Measurements from ENCODE around the gene GIGYF1. TPM values are rescaled to one million over a fixed set of nuclear protein-coding genes. Genes with fewer than 3 reads are reported as not detected.
A peak's percentile ranks its signal among the peaks of the same experiment; 100 is the strongest.

GIGYF1 gene
- total and polyA plus RNA-seq, 2 of the 13 experiments (the other 11 are each of a cell fraction or from before 2014, with no cell fraction given): 7.6 to 16.1 TPM

- TF ChIP-seq, protein P1, sequence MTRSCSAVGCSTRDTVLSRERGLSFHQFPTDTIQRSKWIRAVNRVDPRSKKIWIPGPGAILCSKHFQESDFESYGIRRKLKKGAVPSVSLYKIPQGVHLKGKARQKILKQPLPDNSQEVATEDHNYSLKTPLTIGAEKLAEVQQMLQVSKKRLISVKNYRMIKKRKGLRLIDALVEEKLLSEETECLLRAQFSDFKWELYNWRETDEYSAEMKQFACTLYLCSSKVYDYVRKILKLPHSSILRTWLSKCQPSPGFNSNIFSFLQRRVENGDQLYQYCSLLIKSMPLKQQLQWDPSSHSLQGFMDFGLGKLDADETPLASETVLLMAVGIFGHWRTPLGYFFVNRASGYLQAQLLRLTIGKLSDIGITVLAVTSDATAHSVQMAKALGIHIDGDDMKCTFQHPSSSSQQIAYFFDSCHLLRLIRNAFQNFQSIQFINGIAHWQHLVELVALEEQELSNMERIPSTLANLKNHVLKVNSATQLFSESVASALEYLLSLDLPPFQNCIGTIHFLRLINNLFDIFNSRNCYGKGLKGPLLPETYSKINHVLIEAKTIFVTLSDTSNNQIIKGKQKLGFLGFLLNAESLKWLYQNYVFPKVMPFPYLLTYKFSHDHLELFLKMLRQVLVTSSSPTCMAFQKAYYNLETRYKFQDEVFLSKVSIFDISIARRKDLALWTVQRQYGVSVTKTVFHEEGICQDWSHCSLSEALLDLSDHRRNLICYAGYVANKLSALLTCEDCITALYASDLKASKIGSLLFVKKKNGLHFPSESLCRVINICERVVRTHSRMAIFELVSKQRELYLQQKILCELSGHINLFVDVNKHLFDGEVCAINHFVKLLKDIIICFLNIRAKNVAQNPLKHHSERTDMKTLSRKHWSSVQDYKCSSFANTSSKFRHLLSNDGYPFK (CRISPR knock-in tag; IDR thresholded peaks at IDR 0.05; ENCODE audit: borderline replicate concordance): no peak
- no peak for TF ChIP-seq NFIC (IDR thresholded peaks at IDR 0.05; ENCODE audit: low read length)
- no peak for TF ChIP-seq ZNF7 (CRISPR knock-in tag; IDR thresholded peaks at IDR 0.05)
- no peak for TF ChIP-seq ZNF644 (CRISPR knock-in tag; IDR thresholded peaks at IDR 0.05; ENCODE audit: low read depth)
- TF ChIP-seq MEF2D (CRISPR knock-in tag; IDR thresholded peaks at IDR 0.05): no peak
- TF ChIP-seq ZNF724P (CRISPR knock-in tag; IDR thresholded peaks at IDR 0.05; ENCODE audit: borderline replicate concordance): no peak
- TF ChIP-seq FOXP1 (IDR thresholded peaks at IDR 0.05): no peak
- TF ChIP-seq FOXP1 (CRISPR knock-in tag; IDR thresholded peaks at IDR 0.05): peak; percentile 51; the same call in 1 of the 2 replicates
- no peak for TF ChIP-seq ZNF510 (CRISPR knock-in tag; IDR thresholded peaks at IDR 0.05; ENCODE audit: low read depth)
- TF ChIP-seq, protein P2, sequence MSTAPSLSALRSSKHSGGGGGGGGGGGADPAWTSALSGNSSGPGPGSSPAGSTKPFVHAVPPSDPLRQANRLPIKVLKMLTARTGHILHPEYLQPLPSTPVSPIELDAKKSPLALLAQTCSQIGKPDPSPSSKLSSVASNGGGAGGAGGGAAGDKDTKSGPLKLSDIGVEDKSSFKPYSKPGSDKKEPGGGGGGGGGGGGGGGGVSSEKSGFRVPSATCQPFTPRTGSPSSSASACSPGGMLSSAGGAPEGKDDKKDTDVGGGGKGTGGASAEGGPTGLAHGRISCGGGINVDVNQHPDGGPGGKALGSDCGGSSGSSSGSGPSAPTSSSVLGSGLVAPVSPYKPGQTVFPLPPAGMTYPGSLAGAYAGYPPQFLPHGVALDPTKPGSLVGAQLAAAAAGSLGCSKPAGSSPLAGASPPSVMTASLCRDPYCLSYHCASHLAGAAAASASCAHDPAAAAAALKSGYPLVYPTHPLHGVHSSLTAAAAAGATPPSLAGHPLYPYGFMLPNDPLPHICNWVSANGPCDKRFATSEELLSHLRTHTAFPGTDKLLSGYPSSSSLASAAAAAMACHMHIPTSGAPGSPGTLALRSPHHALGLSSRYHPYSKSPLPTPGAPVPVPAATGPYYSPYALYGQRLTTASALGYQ (CRISPR knock-in tag; IDR thresholded peaks at IDR 0.05): 0 out of 2 replicates have a peak, but pooled peaks have one; percentile 18
- TF ChIP-seq DZIP1 (CRISPR knock-in tag; IDR thresholded peaks at IDR 0.05): no peak
- no peak for TF ChIP-seq HDAC1 (CRISPR knock-in tag; IDR thresholded peaks at IDR 0.05)
- 0 out of 2 replicates have a peak, but pooled peaks have one; percentile 21 for TF ChIP-seq ZNF709 (CRISPR knock-in tag; IDR thresholded peaks at IDR 0.05)
- no peak for TF ChIP-seq SMYD3 (CRISPR knock-in tag; IDR thresholded peaks at IDR 0.05)
- no peak for TF ChIP-seq SRSF9 (IDR thresholded peaks at IDR 0.05; ENCODE audit: borderline replicate concordance, insufficient read depth, low read depth, low read length, poor library complexity, severe bottlenecking)
- TF ChIP-seq, protein P3, sequence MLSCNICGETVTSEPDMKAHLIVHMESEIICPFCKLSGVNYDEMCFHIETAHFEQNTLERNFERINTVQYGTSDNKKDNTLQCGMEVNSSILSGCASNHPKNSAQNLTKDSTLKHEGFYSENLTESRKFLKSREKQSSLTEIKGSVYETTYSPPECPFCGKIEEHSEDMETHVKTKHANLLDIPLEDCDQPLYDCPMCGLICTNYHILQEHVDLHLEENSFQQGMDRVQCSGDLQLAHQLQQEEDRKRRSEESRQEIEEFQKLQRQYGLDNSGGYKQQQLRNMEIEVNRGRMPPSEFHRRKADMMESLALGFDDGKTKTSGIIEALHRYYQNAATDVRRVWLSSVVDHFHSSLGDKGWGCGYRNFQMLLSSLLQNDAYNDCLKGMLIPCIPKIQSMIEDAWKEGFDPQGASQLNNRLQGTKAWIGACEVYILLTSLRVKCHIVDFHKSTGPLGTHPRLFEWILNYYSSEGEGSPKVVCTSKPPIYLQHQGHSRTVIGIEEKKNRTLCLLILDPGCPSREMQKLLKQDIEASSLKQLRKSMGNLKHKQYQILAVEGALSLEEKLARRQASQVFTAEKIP (CRISPR knock-in tag; IDR thresholded peaks at IDR 0.05; ENCODE audit: borderline replicate concordance): no peak
- no peak for TF ChIP-seq ZSCAN20 (CRISPR knock-in tag; IDR thresholded peaks at IDR 0.05; ENCODE audit: borderline replicate concordance)
- TF ChIP-seq FOXA1 (IDR thresholded peaks at IDR 0.05): no peak
- TF ChIP-seq FOXA1 (CRISPR knock-in tag; IDR thresholded peaks at IDR 0.05): no peak
- TF ChIP-seq XRCC5 (optimal IDR thresholded peaks at IDR 0.05; ENCODE audit: low read length): no peak
- no peak for TF ChIP-seq GRHL1 (CRISPR knock-in tag; conservative IDR thresholded peaks at IDR 0.05)
Observed at GRCh38 chr7:100641463-100641859, 52.6 kb downstream of the GIGYF1 start, which contains the start of gene TFR2 (continued).

All from HepG2 (cell line).